Fibroblast of villous mesenchyme (primary cell): ENCODE results near the gene SFT2D3. TPM values are rescaled to one million over a fixed set of nuclear protein-coding genes. Genes with fewer than 3 reads are reported as not detected.

Experiments used
- DNase-seq: peaks from one replicate; pipeline ENCODE4 v3.0.0-alpha.2; 2010; ENCODE audit warnings: low read depth
- H3K4me3 ChIP-seq: 2 replicates; pipeline ENCODE4 v1.5.1; 2011; ENCODE audit warnings: low read depth, mild to moderate bottlenecking, low read length
- total RNA-seq: library from RNA; depleted of rRNA; stranded (reverse); fragments of >200 nt; gene quantifications from 2 replicates; pipeline ENCODE4 v1.2.3, GENCODE V29; 2012
- TF ChIP-seq, protein P1 (sequence below): IDR thresholded peaks from 2 replicates; pipeline ENCODE4 v1.5.1; 2012; ENCODE audit warnings: low read depth, mild to moderate bottlenecking, low read length; ENCODE audit not compliant: insufficient read depth

The SFT2D3 gene
- total RNA-seq, 1 donor = 4.7 TPM

- no peak overlapping the region for H3K4me3 ChIP-seq
- no peak for DNase-seq
- TF ChIP-seq, protein P1, sequence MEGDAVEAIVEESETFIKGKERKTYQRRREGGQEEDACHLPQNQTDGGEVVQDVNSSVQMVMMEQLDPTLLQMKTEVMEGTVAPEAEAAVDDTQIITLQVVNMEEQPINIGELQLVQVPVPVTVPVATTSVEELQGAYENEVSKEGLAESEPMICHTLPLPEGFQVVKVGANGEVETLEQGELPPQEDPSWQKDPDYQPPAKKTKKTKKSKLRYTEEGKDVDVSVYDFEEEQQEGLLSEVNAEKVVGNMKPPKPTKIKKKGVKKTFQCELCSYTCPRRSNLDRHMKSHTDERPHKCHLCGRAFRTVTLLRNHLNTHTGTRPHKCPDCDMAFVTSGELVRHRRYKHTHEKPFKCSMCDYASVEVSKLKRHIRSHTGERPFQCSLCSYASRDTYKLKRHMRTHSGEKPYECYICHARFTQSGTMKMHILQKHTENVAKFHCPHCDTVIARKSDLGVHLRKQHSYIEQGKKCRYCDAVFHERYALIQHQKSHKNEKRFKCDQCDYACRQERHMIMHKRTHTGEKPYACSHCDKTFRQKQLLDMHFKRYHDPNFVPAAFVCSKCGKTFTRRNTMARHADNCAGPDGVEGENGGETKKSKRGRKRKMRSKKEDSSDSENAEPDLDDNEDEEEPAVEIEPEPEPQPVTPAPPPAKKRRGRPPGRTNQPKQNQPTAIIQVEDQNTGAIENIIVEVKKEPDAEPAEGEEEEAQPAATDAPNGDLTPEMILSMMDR = no peak
Measured at GRCh38 chr2:127678531-127678930, 22.8 kb upstream of the SFT2D3 start.

- TF ChIP-seq, protein P1 = no peak
- H3K4me3 ChIP-seq = no peak overlapping the region
- DNase-seq = no peak
Measured at GRCh38 chr2:127678991-127679390, 22.3 kb upstream of the SFT2D3 start.

DNA sequence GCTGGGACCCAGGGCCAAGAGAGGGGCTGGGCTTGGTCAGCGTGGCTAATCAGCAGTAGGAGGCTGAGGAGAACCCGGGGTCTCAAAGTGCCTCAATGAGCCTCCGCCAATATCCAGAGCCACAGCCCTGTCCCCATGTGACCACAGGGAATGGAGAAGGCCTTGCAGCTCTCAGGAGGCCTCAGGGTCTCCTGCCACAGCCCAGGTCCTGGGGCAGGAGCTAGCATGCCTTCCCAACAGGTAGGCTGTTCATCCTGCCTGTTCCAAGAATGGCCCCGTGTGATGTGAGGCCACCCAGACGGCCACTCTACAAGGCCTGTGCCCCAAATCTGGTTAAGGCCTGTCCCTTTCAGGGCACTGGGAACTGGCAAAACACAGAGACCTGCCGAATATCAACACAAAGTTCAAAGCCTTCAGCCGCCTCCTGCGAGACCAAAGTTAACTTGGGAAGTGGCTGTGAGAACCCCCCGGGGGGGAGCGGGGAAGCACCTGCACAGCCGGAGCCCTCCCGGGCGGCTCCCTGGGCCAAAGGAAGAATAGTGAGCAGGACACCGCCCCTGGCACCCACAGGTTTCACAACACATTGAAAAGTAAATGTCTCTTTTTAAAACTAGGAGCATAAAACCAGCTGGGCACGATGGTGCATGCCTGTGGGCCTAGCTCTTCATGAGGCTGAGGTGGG is 21.5 kb upstream of the SFT2D3 start:
- H3K4me3 ChIP-seq = no peak overlapping the region
- TF ChIP-seq, protein P1 = no peak
- DNase-seq = no peak

GRCh38 chr2:127680706-127681287 is 20.5 kb upstream of the SFT2D3 start:
- no peak overlapping the region for H3K4me3 ChIP-seq
- no peak for DNase-seq

GRCh38 chr2:127681288-127681804 is 20.0 kb upstream of the SFT2D3 start:
- TF ChIP-seq, protein P1 = no peak
- no peak for DNase-seq
- no peak overlapping the region for H3K4me3 ChIP-seq

More at GRCh38 chr2:127680706-127681287, 20.5 kb upstream of the SFT2D3 start:
- TF ChIP-seq, protein P1 = no peak

DNA sequence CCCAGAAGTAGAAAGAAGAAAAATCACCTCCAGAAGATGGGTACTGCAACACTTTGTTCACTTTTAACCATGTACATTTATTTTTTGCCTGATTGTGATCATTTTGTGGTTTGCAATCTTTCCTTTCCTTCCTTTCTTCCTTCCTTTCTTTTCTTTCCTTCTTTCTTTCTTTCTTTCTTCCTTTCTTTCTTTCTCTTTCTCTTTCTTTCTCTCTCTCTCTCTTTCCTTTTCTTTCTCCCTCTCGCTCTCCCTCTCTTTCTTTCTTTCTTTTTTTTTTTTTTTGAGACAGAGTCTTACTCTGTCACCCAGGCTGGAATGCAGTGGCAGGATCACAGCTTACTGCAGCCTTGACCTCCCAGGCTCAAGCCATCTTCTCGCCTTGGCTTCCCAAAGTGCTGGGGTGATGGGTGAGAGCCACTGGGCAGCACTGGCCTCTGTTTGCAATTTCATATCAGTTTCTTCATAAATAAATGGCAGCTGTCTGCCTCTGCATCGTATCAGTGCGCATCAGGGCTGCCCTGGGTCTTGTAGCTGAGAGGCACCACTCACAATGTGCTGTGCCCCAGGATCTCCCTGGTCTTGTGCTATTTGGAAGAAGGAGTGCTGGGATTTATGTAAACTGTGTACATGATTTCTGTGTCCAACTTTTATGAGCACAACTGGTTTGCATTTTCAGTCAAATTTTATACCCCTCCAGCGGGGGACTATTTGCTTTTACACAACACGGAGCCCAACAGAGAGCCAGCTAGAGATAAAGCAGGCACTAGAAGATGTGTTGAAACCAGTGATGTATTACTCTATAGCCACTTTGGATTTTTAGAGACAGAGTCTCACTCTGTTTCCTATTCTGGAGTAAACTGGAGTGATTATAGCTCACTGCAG is 19.1 kb upstream of the SFT2D3 start:
- H3K4me3 ChIP-seq = no peak overlapping the region
- TF ChIP-seq, protein P1 = no peak
- peak; percentile 95 for DNase-seq
